Stimulated activated CD4-positive, alpha-beta T cell treated with anti-CD3 and anti-CD28 coated beads, Interleukin-1b, Interleukin-23, amount 100 ng/mL, for 48 hours (primary cell): ENCODE data around the gene SFXN3.

Experiments
- DNase-seq: peaks from one replicate; pipeline ENCODE4 v3.0.0-alpha.2; 2020

Gene SFXN3

GRCh38 chr10:101080933-101081931 lies 50.2 kb downstream of the SFXN3 start:
- no peak for DNase-seq

DNA sequence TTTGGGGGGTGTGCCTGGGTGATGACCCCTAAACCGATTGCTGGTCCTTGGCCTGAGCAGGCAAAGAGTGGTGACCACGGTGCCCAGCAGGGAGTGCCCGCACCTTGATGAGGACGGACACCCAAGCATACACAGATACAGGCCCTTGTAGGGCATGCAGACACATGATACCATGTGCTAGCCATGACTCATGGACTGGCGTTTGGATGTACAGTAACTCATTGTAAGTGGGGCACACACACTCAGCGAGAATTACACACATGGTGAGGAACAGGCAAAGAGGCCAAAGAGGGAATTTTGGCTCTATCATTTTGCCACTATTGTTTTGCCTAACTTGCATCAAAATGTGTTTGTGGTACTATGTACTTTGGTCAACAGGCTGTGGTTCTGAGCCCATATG lies 54.8 kb downstream of the SFXN3 start:
- DNase-seq = no peak

DNA sequence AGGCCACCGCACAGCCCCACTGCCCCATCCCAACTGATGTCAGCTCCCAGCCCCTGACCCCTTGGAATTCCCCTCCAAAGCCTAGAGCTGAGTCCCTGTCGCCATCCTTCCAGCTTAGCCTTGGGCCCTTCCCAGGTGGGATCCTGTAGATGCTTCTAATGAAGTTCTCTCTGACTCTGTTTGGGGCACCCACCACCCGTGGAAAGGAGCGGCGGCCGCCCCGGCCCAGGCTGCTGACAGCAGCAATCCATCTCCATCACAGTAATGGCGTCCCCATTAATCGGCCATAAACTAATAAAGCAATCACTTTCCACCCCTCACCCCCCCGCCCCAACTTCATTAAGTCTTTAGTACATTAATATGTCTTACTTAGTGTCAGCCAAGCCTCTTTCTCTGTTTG lies 56.3 kb downstream of the SFXN3 start:
- DNase-seq = no peak

GRCh38 chr10:101087965-101088364 lies 56.9 kb downstream of the SFXN3 start:
- no peak for DNase-seq

- DNase-seq = no peak
Measured at GRCh38 chr10:101089520-101090299, 58.7 kb downstream of the SFXN3 start.

DNA sequence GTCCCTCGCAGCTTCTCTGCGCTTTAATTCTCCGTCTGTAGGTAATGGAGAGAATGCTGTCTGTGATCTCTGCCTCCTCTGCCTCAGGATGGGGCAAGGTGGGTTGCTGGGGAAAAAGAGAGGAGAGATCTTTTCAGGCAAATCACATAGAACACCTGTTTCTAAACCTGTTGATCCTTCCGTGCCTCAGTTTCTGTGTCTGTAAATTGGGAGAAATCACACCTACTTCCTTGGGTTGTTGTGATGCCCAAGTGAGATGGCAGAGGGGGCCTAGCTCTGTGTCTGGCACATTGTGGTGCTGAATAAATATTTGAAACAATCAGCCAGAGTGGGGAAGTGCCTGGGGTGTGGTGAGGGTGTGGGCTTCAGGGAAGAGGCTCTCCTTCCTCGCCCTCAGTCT lies 59.6 kb downstream of the SFXN3 start:
- no peak for DNase-seq
